Lower leg skin (tissue), 4 donors: ENCODE results near the gene PACRG. TPM values are rescaled to one million over a fixed set of nuclear protein-coding genes. Genes with fewer than 3 reads are reported as not detected.

Experiments used
- DNase-seq, 2 donors: peaks; one replicate each; pipeline ENCODE4 v3.0.0-alpha.2; 2019; ENCODE audit warnings: low spot score in 2 of 2
- H3K4me3 ChIP-seq: fragments of 200-600 bp; sonication (generic); 2 replicates; pipeline ENCODE4 v1.5.1; 2017; ENCODE audit warnings: mild to moderate bottlenecking, low read depth; ENCODE audit not compliant: poor library complexity, severe bottlenecking
- POLR2A ChIP-seq, 2 donors: fragments of 450-650 bp; IDR thresholded peaks; one replicate each; pipeline ENCODE4 v1.6.1; 2016 to 2017; ENCODE audit warnings: antibody characterized with exemption in 2 of 2, mild to moderate bottlenecking in 1 of 2, moderate library complexity in 1 of 2
- WGBS, 2 donors: methylation state at CpG; one replicate each; pipeline ENCODE4 v1.1.5; 2018; 5-methylcytosine and 5-hydroxymethylcytosine counted together
- intact Hi-C: fragments of 100-400 bp; cut with DNase I; formaldehyde crosslinking; loops from one replicate; pipeline ENCODE4 v1.15.0; 2023; ENCODE audit warnings: low total_unique reads
- total RNA-seq, 4 donors: library from RNA; depleted of rRNA; stranded (reverse); fragments of >200 nt; gene quantifications; one replicate each; pipeline ENCODE4 v1.1.0, GENCODE V29; 2016
- TF ChIP-seq, protein P1 (sequence below), 3 donors: fragments of 450-650 bp; IDR thresholded peaks; one replicate each; pipeline ENCODE4 v1.5.1; 2016; ENCODE audit warnings: antibody characterized with exemption in 3 of 3, mild to moderate bottlenecking in 3 of 3, moderate library complexity in 2 of 3

Gene PACRG
- total RNA-seq, 4 donors from 2014 or later, result 0.38 to 3.9 (median 3.4) TPM; not detected in 1

- TF ChIP-seq, protein P1, sequence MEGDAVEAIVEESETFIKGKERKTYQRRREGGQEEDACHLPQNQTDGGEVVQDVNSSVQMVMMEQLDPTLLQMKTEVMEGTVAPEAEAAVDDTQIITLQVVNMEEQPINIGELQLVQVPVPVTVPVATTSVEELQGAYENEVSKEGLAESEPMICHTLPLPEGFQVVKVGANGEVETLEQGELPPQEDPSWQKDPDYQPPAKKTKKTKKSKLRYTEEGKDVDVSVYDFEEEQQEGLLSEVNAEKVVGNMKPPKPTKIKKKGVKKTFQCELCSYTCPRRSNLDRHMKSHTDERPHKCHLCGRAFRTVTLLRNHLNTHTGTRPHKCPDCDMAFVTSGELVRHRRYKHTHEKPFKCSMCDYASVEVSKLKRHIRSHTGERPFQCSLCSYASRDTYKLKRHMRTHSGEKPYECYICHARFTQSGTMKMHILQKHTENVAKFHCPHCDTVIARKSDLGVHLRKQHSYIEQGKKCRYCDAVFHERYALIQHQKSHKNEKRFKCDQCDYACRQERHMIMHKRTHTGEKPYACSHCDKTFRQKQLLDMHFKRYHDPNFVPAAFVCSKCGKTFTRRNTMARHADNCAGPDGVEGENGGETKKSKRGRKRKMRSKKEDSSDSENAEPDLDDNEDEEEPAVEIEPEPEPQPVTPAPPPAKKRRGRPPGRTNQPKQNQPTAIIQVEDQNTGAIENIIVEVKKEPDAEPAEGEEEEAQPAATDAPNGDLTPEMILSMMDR (IDR thresholded peaks at IDR 0.05), result no peak
- TF ChIP-seq POLR2A (IDR thresholded peaks at IDR 0.05), result no peak
- H3K4me3 ChIP-seq, result no peak overlapping the region
- DNase-seq, result no peak
- intact Hi-C loops, result no loop called here
- WGBS, 2 donors, result 93 to 95% methylated on average over 4 of the region's 4 CpGs
Observed at GRCh38 chr6:163190786-163191185, 463.0 kb downstream of the PACRG start.

GRCh38 chr6:163191704-163192537 is 464.1 kb downstream of the PACRG start:
- intact Hi-C loops, result no loop called here
- WGBS, 2 donors, result 75 to 79% methylated on average over 7 of the region's 7 CpGs
- H3K4me3 ChIP-seq, result no peak overlapping the region
- no peak for DNase-seq
- TF ChIP-seq, protein P1 (IDR thresholded peaks at IDR 0.05), result no peak
- TF ChIP-seq POLR2A (IDR thresholded peaks at IDR 0.05), result no peak

- WGBS, 2 donors, result 61 to 66% methylated on average over 5 of the region's 5 CpGs
- no peak for DNase-seq
- intact Hi-C loops, result no loop called here
- TF ChIP-seq POLR2A (IDR thresholded peaks at IDR 0.05), result no peak
- TF ChIP-seq, protein P1 (IDR thresholded peaks at IDR 0.05), result no peak
- no peak overlapping the region for H3K4me3 ChIP-seq
Observed at GRCh38 chr6:163192591-163192990, 464.8 kb downstream of the PACRG start.

- intact Hi-C loops, result no loop called here
- 84 to 90% methylated on average over 7 of the region's 7 CpGs for WGBS, 2 donors
- TF ChIP-seq POLR2A (IDR thresholded peaks at IDR 0.05), result no peak
- TF ChIP-seq, protein P1 (IDR thresholded peaks at IDR 0.05), result no peak
- H3K4me3 ChIP-seq, result no peak overlapping the region
- no peak for DNase-seq
Observed at GRCh38 chr6:163193326-163193725, 465.6 kb downstream of the PACRG start.

- TF ChIP-seq, protein P1 (IDR thresholded peaks at IDR 0.05), result no peak
- no peak for TF ChIP-seq POLR2A (IDR thresholded peaks at IDR 0.05)
- intact Hi-C loops, result no loop called here
- DNase-seq, result no peak
- 94 to 95% methylated on average over 31 of the region's 31 CpGs for WGBS, 2 donors
- no peak overlapping the region for H3K4me3 ChIP-seq
Observed at GRCh38 chr6:163195721-163196691, 468.2 kb downstream of the PACRG start.
